GM18511 (cell line): ENCODE results near the gene ATF7.
A peak's percentile ranks its signal among the peaks of the same experiment; 100 is the strongest.
"Not testable (repeated sequence)": the region's sequence is repeated elsewhere in the genome, so short reads cannot be mapped to it uniquely, and the experiment has no call there.

Experiments
- ATAC-seq: cut with Tn5 transposase; IDR thresholded peaks from one replicate; pipeline ENCODE4 v1.9.1; 2021; ENCODE audit warnings: mild to moderate bottlenecking, moderate library complexity; ENCODE audit not compliant: unreplicated experiment

Gene ATF7

GRCh38 chr12:53625946-53626701 lies at the start of gene ATF7:
Gene ATF7, minus strand, starts transcription at chr12:53626382. Its CDS starts 25,382 bp downstream, at chr12:53601000.
- peak; percentile 96 for ATAC-seq

- ATAC-seq: no peak
Measured at GRCh38 chr12:53674977-53675700, 49.0 kb upstream of the ATF7 start.

- no peak for ATAC-seq
Measured at GRCh38 chr12:53670971-53671370, 44.8 kb upstream of the ATF7 start.

GRCh38 chr12:53670308-53670707 lies 44.1 kb upstream of the ATF7 start:
- ATAC-seq: no peak

GRCh38 chr12:53667080-53667479 lies 40.9 kb upstream of the ATF7 start:
- no peak for ATAC-seq

GRCh38 chr12:53664936-53665335 lies 38.8 kb upstream of the ATF7 start:
- ATAC-seq: no peak

- ATAC-seq: no peak
Measured at GRCh38 chr12:53664191-53664590, 38.0 kb upstream of the ATF7 start.

GRCh38 chr12:53660041-53660440 lies 33.9 kb upstream of the ATF7 start:
- ATAC-seq: no peak

- no peak for ATAC-seq
Measured at GRCh38 chr12:53659571-53659981, 33.4 kb upstream of the ATF7 start.

GRCh38 chr12:53659011-53659551 lies 32.9 kb upstream of the ATF7 start:
- no peak for ATAC-seq

GRCh38 chr12:53657041-53657440 lies 30.9 kb upstream of the ATF7 start:
- ATAC-seq: no peak

GRCh38 chr12:53653595-53653994 lies 27.4 kb upstream of the ATF7 start:
- ATAC-seq: no peak

- ATAC-seq: no peak
Measured at GRCh38 chr12:53652366-53652765, 26.2 kb upstream of the ATF7 start.

- no peak for ATAC-seq
Measured at GRCh38 chr12:53651737-53652136, 25.6 kb upstream of the ATF7 start.

- ATAC-seq: not testable (repeated sequence)
Measured at GRCh38 chr12:53646300-53646699, 20.1 kb upstream of the ATF7 start.

- no peak for ATAC-seq
Measured at GRCh38 chr12:53645165-53645564, 19.0 kb upstream of the ATF7 start.

GRCh38 chr12:53644133-53644532 lies 18.0 kb upstream of the ATF7 start:
- no peak for ATAC-seq

GRCh38 chr12:53643232-53643979 lies 17.2 kb upstream of the ATF7 start:
- no peak for ATAC-seq

- ATAC-seq: no peak
Measured at GRCh38 chr12:53638057-53638456, 11.9 kb upstream of the ATF7 start.

GRCh38 chr12:53636641-53637040 lies 10.5 kb upstream of the ATF7 start:
- ATAC-seq: no peak

GRCh38 chr12:53635708-53636107 lies 9.5 kb upstream of the ATF7 start:
- ATAC-seq: not testable (repeated sequence)
